MM.1S (cell line): ENCODE results near the gene DPP6.

ENCODE experiments used
- DNase-seq: peaks from one replicate; pipeline ENCODE4 v3.0.0-alpha.2; 2015
- H2AFZ ChIP-seq: fragments of 300-600 bp; sonication (generic); 2 replicates; pipeline ENCODE4 v1.6.0; 2016; ENCODE audit warnings: antibody characterized with exemption, low read length
- H3F3A ChIP-seq: fragments of 300-600 bp; sonication (generic); 2 replicates; pipeline ENCODE4 v1.6.1; 2016; ENCODE audit warnings: mild to moderate bottlenecking, antibody characterized with exemption, low read length, moderate library complexity, mixed read lengths; ENCODE audit not compliant: insufficient read depth
- H3K27ac ChIP-seq: fragments of 300-600 bp; sonication (generic); 2 replicates; pipeline ENCODE4 v1.5.1; 2016; ENCODE audit warnings: mild to moderate bottlenecking, low read length
- H3K27me3 ChIP-seq: fragments of 300-600 bp; sonication (generic); replicated peaks from 2 replicates; pipeline ENCODE4 v1.6.0; 2016; ENCODE audit warnings: low read length; ENCODE audit not compliant: insufficient read depth
- H3K36me3 ChIP-seq: fragments of 300-600 bp; sonication (generic); replicated peaks from 2 replicates; pipeline ENCODE4 v1.6.1; 2016; ENCODE audit warnings: mild to moderate bottlenecking, low read length, mixed read lengths; ENCODE audit not compliant: insufficient read depth
- H3K4me1 ChIP-seq: fragments of 300-600 bp; sonication (generic); 2 replicates; pipeline ENCODE4 v1.6.1; 2016; ENCODE audit warnings: low read length, mixed read lengths
- H3K4me2 ChIP-seq: fragments of 300-600 bp; sonication (generic); 2 replicates; pipeline ENCODE4 v1.6.0; 2016; ENCODE audit warnings: low read depth, low read length
- H3K4me3 ChIP-seq: fragments of 300-600 bp; sonication (generic); 2 replicates; pipeline ENCODE4 v1.5.1; 2016; ENCODE audit warnings: low read length, mixed read lengths
- H3K79me2 ChIP-seq: fragments of 300-600 bp; sonication (generic); 2 replicates; pipeline ENCODE4 v1.6.1; 2016; ENCODE audit warnings: mixed run types, low read length, mixed read lengths
- H3K9ac ChIP-seq: fragments of 300-600 bp; sonication (generic); 2 replicates; pipeline ENCODE4 v1.6.1; 2016; ENCODE audit warnings: low read length, mixed read lengths
- H3K9me2 ChIP-seq: fragments of 300-600 bp; sonication (generic); replicated peaks from 2 replicates; pipeline ENCODE4 v1.6.1; 2016; ENCODE audit warnings: mild to moderate bottlenecking, low read length, mixed read lengths; ENCODE audit not compliant: insufficient read depth
- H3K9me3 ChIP-seq: fragments of 300-600 bp; sonication (generic); replicated peaks from 2 replicates; pipeline ENCODE4 v1.6.1; 2016; ENCODE audit warnings: mild to moderate bottlenecking, low read length, mixed read lengths; ENCODE audit not compliant: insufficient read depth
- H4K20me1 ChIP-seq: fragments of 300-600 bp; sonication (generic); 2 replicates; pipeline ENCODE4 v1.6.1; 2016; ENCODE audit warnings: mild to moderate bottlenecking, low read length, moderate library complexity, mixed read lengths; ENCODE audit not compliant: insufficient read depth
- EZH2 ChIP-seq: fragments of 300-600 bp; sonication (generic); optimal IDR thresholded peaks from 2 replicates; pipeline ENCODE3; 2017; ENCODE audit warnings: low read depth, mild to moderate bottlenecking, antibody characterized with exemption, low read length, mixed read lengths
- EZH2phosphoT487 ChIP-seq: fragments of 300-600 bp; sonication (generic); IDR thresholded peaks from 2 replicates; pipeline ENCODE4 v1.6.1; 2018; ENCODE audit warnings: antibody characterized with exemption, low read length
- TF ChIP-seq, protein P1 (sequence below): fragments of 300-600 bp; sonication (generic); IDR thresholded peaks from 2 replicates; pipeline ENCODE4 v1.5.1; 2016; ENCODE audit warnings: antibody characterized with exemption, low read length, mixed read lengths

The DPP6 gene

DNA sequence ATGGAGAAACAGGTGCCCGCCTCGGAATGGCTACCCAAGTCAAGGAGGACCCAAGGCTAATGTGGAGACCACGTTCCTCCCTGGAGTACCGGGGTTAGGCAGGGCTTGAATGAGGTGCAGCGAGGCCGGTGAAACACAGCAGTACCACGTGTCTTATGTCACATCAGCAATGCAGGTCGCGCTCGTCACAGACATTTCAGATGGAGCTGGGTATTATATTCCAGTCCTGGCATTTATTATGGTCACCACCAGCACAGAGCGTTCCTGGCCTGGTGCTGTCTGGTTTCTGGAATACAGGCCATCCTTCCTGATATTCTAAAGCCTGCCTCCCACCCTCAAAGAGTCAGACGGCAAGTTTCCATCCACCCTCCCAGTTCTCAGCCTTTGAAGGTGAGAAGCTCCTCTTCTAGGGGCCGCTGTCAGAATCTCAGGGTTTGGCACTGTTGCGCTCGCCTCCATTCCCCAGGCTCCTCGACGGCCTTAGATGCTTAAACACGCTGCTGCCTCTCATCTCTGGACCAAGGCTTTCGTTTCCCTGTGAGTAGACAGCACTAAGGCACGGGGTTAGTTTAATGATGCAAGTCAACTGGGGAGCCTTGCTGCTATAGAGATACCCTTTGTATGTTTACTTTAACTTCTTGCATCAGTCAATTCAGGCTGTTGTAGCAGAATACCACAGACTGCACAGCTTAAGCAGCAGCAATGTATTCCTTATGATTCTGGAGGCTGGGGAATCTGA lies 377.6 kb downstream of the DPP6 start:
- no peaks in the 10 kb centered on the region for H3K27me3 ChIP-seq
- no peaks in the 10 kb centered on the region for H4K20me1 ChIP-seq
- no peaks in the 10 kb centered on the region for H3K36me3 ChIP-seq
- H3K27ac ChIP-seq, result no peak overlapping the region
- DNase-seq, result no peak
- no peak overlapping the region for H3K9ac ChIP-seq
- no peaks in the 10 kb centered on the region for H3K9me2 ChIP-seq
- no peak overlapping the region for H3K4me2 ChIP-seq
- TF ChIP-seq EZH2phosphoT487 (no peak), EZH2 (no peak)
- TF ChIP-seq, protein P1, sequence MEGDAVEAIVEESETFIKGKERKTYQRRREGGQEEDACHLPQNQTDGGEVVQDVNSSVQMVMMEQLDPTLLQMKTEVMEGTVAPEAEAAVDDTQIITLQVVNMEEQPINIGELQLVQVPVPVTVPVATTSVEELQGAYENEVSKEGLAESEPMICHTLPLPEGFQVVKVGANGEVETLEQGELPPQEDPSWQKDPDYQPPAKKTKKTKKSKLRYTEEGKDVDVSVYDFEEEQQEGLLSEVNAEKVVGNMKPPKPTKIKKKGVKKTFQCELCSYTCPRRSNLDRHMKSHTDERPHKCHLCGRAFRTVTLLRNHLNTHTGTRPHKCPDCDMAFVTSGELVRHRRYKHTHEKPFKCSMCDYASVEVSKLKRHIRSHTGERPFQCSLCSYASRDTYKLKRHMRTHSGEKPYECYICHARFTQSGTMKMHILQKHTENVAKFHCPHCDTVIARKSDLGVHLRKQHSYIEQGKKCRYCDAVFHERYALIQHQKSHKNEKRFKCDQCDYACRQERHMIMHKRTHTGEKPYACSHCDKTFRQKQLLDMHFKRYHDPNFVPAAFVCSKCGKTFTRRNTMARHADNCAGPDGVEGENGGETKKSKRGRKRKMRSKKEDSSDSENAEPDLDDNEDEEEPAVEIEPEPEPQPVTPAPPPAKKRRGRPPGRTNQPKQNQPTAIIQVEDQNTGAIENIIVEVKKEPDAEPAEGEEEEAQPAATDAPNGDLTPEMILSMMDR, result no peak
- H3K9me3 ChIP-seq, result no peaks in the 10 kb centered on the region; the same call in 1 of the 2 replicates
- H3K79me2 ChIP-seq, result no peaks in the 10 kb centered on the region
- no peaks in the 10 kb centered on the region for H3F3A ChIP-seq
- H3K4me3 ChIP-seq, result no peak overlapping the region
- H2AFZ ChIP-seq, result no peak overlapping the region
- no peaks in the 10 kb centered on the region for H3K4me1 ChIP-seq

DNA sequence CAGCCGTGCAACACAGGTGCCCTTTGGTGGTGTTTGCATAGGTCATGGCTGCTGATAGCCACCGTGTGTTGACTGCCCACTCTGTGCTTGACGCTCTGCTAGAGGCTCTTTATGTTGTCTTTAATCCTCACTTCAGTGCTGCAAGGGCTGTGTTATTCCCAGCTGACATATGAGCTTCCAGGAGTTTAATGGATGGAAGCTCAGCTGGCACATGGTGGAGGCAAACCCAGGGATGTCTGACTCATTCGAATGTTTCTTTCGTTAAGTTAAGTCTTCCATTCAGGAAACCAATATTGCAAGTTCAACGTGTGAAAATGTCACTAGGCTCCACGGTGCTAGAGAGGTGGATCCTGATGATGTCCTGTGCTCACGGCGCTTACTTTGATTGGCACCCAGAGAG lies 378.4 kb downstream of the DPP6 start:
- TF ChIP-seq EZH2, result no peak
- no peak for TF ChIP-seq EZH2phosphoT487
- TF ChIP-seq, protein P1, result no peak
- H2AFZ ChIP-seq, result no peak overlapping the region
- no peaks in the 10 kb centered on the region for H3K4me1 ChIP-seq
- no peak for DNase-seq
- no peaks in the 10 kb centered on the region; the same call in 1 of the 2 replicates for H3K9me3 ChIP-seq
- no peak overlapping the region for H3K9ac ChIP-seq
- H3K9me2 ChIP-seq, result no peaks in the 10 kb centered on the region
- H3K4me2 ChIP-seq, result no peak overlapping the region
- no peaks in the 10 kb centered on the region for H3F3A ChIP-seq
- H3K27ac ChIP-seq, result no peak overlapping the region
- H4K20me1 ChIP-seq, result no peaks in the 10 kb centered on the region
- no peaks in the 10 kb centered on the region for H3K36me3 ChIP-seq
- H3K27me3 ChIP-seq, result no peaks in the 10 kb centered on the region
- H3K79me2 ChIP-seq, result no peaks in the 10 kb centered on the region
- no peak overlapping the region for H3K4me3 ChIP-seq

DNA sequence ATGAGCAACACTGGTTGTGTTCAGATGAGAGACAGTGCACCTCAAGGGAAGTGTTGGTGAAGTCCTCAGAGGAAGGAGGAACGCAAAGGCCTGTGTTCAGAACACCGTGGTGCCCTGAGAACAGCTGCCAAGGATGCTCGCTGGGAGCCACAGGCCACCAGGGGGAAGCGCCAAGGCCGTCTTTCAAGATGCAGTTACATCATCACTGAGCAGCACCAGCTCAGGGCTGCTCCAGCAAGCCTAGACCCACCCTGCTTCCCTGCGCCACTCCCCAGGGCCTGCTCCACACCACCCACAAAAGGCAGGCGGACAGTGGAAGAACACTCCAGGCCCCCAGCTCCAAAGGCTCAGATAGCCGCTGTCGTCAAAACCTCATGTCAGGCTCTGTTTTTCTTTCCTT lies 378.8 kb downstream of the DPP6 start:
- Histone ChIP-seq H3K27ac (no peak overlapping the region), H3F3A (no peaks in the 10 kb centered on the region), H3K9me2 (no peaks in the 10 kb centered on the region), H3K9me3 (no peaks in the 10 kb centered on the region; the same call in 1 of the 2 replicates), H2AFZ (no peak overlapping the region), H3K4me2 (no peak overlapping the region), H3K36me3 (no peaks in the 10 kb centered on the region), H3K9ac (no peak overlapping the region), H3K4me1 (no peaks in the 10 kb centered on the region), H3K4me3 (no peak overlapping the region), H3K27me3 (no peaks in the 10 kb centered on the region), H3K79me2 (no peaks in the 10 kb centered on the region), H4K20me1 (no peaks in the 10 kb centered on the region)
- TF ChIP-seq EZH2phosphoT487 (no peak), EZH2 (no peak)
- TF ChIP-seq, protein P1, result no peak
- no peak for DNase-seq
